Esophagus squamous epithelium (tissue), 4 donors: Measurements from ENCODE around the gene MYO18B.

Source experiments
- CTCF ChIP-seq, 6 experiments: fragments of 450-650 bp in 4 of 6; fragments of 200-600 bp in 2 of 6; sonication (generic) in 2 of 6; IDR thresholded peaks; one replicate each; pipeline ENCODE4 v1.5.1; 2016 to 2019; ENCODE audit warnings: antibody characterized with exemption in 6 of 6, mild to moderate bottlenecking in 4 of 6, moderate library complexity in 4 of 6
- POLR2A ChIP-seq, 4 donors: fragments of 450-650 bp; IDR thresholded peaks; one replicate each; pipeline ENCODE4 v1.6.1; 2017; ENCODE audit warnings: antibody characterized with exemption in 4 of 4, mild to moderate bottlenecking in 4 of 4, moderate library complexity in 3 of 4

DNA sequence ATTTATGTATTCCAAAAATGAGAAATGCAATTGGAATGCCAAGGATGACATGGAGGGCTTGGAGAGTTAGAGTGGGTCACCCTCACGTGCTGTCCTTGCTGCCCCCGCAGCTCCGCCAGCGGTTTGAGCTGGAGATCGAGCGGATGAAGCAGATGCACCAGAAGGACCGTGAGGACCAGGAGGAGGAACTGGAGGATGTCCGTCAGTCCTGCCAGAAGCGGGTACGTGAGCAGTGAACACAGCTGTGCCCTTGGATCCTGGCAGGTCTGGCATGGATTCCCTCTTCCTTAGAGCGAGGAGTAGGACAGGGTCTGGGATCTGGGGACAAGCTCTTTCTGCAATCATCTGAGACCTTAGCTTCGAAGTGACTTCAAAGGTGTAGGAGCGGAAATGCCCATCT lies 166.2 kb downstream of the MYO18B start:
- no peak for TF ChIP-seq CTCF (IDR thresholded peaks at IDR 0.05)
- TF ChIP-seq POLR2A (IDR thresholded peaks at IDR 0.05) = no peak
